ENCODE results near the gene ANKRD33.

ANKRD33 gene

DNA sequence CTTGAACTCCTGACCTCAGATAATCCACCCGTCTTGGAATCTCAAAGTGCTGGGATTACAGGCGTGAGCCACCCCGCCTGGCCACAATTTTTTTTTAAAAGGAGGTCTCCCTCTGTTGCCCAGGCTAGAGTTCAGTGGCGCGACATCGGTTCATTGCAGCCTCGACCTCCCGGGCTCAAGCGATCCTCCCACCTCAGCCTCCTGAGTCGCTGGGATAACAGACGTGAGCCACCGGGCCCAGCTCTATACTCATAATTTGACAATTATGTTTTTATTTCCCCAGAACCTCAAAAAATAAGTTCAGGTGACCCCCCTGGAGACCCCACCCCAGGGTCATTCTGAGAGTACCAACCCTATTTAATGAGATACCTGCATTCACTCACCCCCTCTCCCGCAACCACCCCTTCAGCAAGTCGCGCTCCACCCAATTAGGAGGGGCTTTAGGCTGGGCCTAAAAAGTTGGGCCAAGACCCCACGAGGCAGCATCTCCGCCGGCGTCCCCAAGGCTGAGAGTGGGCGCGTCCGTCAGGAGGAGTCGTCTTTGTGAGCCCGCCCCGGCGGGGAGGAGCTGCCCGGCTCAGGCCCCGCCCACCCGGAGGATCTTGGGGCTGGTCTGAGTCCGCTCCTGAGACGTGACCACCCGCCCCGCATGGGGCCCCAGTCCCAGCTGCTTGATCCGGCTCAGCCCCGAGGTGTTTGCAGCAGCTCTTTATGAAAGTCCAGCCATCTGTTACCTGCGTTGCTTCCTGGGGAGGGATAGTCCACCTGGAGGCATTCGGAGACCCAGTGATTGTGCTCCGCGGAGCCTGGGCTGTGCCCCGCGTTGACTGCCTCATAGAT is at the start of gene ANKRD33:
Gene ANKRD33, plus strand, starts transcription at position 628 of the 840 bp plus-strand sequence. Its CDS starts 84 bp downstream, at position 712.
- DNase-seq: no peak

DNA sequence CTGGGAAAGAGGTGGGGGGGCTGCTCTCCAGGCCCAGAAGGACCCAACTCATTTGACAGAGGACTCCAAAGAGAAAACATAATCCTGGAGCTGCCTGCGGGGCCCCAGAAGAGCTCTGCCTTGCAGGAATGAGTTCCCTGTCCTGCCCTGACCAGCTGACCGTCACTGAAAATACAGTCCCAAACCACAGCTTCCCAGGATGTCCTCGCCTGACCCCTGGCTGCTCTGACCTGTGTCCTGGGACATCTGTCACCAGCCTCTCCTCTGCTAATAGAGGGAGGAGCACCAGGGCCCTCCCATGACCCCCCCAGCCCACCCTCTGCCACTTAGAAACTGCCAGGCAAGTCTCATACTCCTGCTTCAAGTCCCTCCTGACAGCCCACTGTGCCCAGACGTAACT is 49.1 kb upstream of the ANKRD33 start:
- DNase-seq: no peak

DNA sequence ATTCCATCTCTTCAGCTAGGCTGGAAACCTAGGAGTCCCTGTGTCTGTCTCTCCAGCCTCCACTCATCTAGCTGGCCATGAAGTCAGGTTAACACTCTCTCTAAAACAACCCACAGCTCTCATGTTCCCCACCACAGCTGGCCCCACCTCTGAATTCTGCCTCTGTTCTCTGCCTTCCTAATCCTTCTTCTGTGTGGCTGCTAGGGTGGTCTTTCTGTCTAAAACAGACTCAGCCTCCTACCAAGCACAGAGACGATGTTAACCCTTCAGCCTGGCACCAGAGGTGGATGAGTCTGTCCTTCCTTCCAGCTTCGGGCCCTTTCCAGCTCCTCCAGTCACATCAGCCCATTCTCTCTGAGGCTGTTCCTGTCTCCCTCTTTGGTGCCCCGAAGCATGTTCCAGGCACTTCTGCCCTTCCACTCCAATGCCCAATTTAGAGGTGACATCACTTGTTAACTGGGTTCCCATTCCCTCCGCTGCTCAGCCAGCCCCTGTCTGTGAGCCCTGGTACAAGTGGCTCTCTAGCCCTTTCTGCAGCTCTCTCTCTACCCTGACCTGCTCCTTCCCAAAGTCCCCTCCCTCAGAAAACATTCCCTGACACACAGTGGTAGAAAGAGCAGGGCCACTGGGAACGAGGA is 48.5 kb upstream of the ANKRD33 start:
- DNase-seq: no peak

GRCh38 chr12:51840966-51841365 is 46.9 kb upstream of the ANKRD33 start:
- DNase-seq: no peak

DNA sequence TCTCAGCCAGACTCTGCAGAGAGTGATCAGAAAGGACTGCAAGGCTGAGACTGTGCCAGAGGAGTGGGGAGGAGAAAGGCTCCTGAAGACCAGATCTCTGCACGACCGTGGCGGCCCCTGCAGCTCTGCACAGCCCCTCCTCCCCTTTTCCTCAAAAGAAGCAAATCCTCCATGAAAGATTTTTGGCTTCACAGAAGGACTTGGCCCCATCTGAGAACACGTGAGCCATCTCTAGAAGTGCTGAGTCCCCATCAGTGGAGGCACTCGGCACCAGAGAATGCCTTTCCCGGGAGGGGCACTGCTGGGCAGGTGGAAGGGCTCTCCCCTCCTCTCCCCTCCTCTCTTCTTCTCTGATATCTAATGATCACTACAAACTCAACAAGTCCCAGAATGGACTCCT is 46.2 kb upstream of the ANKRD33 start:
- DNase-seq: no peak

DNA sequence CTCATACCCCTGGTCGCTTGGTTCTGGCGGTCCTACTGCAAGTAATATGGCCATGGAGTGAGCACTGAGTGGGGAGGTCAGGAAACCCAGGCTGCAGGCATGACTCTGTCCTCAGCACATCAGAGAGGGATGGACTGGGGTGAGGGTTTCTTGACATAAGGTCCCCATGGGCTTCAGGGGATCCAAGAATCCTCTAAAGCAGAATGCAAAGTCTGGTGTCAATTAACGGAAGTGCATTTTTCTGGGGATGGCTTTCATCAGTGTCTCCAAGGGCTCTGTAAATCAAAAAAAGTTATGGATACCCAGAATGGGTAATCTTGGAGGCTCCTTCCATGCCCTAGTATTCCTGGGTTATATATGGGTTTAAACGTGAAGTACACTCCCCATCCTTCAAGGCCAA is 43.0 kb upstream of the ANKRD33 start:
- no peak for DNase-seq

DNA sequence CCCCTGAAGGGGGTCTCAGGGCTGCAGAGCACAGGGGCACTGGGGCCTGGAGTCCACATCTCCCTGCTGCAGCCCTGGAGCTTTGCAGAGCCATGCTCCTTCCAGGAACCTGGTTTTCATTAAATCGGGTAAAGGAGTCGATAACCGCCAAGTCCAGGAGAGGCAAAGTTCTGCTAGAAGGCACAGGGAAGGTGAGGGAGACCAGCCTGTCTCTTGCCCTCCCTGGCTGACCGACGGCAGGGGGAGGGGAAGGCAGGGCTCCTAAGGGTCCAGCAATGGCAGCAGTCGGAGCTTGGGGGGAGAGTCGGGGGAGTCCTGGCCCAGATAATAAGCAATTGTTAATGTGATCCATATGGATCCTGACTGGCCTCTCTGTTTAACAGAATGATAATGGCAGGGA is 42.4 kb upstream of the ANKRD33 start:
- DNase-seq: no peak

GRCh38 chr12:51846271-51846691 is 41.6 kb upstream of the ANKRD33 start:
- no peak for DNase-seq

DNA sequence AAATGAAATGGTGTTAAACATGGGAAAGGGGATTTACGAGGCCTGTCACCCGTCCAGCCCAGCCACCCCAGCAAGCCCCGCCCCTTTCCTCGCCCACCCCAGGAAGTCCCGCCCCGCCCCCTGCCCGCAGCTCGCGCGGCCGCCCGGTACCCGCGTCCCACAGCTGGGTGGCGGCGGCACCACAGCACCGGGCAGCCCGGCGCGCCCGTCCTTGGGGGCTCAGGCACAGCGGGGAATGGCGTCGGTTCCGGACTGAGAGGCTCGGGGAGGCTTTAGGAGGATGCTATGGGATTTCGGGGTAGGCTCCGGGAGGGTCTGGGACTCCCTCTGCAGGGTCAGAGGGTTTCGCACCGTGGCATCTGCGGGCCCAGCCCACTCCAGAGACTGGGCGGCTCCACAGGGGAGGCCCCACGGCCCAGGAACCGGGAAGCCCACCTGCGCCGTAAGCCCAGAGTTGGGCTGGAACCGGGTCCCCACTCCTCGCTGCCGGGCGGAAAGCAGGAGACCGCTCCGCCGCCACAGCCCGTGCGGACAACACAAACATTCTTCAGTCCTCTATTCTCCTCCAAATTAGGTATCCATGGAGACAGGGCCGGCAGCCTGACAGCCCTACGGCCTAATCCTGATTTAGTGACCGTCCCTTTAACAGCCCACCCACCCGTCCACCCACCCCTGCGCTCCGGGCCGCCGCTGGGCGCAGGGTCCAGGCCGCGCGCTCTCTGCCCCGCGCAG is 40.8 kb upstream of the ANKRD33 start:
- no peak for DNase-seq

DNA sequence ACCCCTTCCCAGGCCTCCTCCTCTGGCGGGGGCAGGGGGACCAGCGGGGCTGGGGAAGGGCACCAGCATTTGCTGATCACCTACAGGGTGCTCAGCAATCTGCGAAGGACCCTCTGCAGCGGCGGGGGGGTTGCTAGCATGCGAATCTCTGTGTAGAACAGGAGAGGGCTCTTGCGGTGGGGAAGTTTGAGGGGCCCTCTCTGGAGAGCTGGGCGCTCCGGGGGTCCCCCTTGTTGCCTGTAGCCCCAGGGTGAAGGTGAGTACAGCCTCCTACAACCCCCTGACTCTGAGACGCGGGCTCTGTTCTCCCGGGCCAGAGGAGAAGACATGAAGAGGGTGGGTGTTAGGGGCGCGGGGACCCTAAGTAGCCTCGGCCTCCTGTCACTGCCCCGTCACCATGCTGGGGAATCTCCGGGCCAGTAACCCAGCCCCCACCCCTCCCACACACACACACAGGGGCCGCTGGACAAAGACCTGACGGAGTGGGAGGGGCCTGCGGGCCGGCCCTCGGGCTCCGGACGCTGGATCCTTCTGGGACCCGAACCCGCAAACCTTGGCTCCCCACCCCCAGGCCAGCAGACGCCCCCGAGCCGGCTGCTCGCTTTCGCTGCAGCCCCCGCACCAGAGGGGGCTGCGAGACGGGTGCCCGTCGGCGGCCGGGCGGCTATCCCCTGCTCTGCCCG is 40.1 kb upstream of the ANKRD33 start:
- DNase-seq: no peak

DNA sequence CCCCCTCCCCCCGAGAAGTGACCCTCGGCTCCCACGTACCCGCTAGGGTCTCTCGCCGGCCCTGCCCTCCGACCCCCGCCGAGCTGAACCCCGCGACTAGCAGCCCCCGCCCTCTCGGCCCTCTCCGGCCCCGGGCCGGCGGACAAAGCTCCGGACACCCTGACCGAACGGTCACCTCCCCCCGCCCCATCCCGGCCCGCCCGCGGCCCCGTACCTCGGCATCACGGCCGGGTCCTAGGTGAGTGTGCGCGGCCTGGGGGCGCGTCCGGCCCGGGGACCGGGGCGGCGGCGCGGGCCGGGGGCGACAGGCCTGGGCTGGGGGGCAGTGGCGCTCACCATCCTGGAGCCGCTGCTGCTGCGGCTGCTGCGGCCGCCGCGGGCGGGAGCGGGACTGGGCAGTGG is 39.6 kb upstream of the ANKRD33 start, which contains the start of gene FIGNL2:
Gene FIGNL2, minus strand, starts transcription at position 393 of the 402 bp plus-strand sequence. CDS start 26,305 bp downstream, outside the sequence.
- no peak for DNase-seq

GRCh38 chr12:51848841-51849735 is 38.8 kb upstream of the ANKRD33 start:
- no peak for DNase-seq

DNA sequence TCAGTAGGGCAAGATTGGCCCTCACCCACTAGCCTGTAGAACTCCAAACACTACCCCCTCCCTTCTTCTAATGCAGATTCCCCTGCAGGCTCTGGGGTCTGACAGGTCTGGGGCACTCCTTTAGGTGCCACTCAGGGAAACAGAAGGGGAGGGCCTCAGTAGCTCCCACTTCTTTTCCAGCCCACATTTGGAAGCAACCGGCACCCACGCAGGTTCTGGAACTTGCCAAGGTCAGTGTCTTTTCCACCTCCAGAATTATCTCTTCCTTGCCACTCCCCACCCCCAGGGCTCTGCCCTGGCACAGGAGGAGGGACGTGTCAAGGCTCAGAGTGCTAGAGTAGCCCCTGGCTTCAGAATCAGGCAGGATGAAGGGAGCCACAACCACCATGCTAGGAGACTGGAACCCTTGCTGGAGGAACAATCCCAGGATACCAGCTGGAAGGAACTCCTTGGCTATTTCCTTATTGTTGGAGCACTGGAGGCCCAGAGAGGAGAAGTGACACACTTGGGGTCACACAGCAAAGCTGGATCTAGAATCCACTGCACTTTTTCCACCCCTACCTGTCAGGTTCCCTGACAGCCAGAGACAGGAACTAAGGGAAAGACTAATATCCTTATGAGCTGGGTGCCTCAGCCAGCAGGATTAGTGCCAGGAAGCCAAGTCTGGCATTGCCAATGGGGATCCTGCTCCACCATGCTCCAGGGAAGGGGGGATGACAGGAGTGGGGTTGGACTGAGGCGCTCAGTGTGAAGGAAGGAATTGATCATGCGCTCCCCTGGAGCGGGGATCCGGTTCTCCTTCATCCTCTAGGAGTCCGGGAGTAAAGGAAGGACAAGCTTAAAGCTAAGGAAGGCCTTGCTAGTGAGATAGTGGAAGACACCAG is 37.6 kb upstream of the ANKRD33 start:
- no peak for DNase-seq

DNA sequence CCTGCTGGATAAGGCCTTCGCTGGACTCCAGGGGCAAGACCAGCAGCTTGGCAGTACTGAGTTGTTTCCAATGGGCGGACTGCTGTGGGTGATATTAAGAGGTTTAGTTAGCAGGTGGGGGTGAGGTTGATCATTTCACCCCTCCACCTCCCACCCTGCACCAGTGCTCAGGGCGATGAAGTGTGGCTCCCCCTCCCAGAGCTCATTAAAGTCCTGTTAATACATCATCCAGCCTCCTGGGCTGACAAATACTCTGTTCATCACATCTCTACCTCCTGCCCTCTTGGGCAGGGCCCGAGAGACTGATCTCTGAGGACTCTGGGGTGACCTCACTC is 37.0 kb upstream of the ANKRD33 start:
- DNase-seq: no peak

GRCh38 chr12:51851413-51852124 is 36.3 kb upstream of the ANKRD33 start:
- no peak for DNase-seq

DNA sequence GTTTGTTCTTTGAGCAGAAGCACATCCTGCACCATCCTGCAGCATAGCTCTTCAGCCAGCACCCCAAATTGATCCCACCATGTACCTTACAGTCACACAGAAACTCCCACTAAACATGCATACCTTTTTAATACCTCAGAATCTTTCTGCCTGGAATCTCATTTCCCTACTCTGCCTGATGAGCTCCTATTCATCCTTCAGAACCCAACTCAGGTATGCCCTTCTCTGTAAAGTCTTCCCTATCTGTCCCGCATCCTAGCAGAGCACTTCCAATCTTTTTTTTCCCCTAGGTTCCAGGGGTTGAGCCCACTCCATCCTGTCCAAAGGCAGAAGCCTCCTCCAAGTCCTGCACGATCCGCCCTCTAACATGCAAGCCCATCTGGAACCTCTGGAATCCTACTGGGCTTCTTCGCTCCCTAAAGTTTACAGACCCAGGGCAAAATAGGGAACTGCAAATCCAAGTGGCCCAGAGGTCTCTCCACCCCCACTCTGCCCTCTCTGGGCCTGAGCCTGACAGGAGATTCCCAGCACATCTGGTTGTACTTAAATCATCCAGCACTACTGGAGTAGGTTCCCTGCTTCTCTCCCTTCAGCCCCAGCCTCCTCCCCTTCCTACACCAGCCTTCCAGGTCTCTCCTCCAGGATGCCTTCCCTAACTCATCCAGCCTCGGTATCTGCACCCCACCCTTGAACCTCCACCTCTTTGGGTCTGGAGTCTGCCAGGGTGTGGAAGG is 35.3 kb upstream of the ANKRD33 start:
- DNase-seq: no peak

- DNase-seq: no peak
Observed at GRCh38 chr12:51855586-51856428, 32.1 kb upstream of the ANKRD33 start.

DNA sequence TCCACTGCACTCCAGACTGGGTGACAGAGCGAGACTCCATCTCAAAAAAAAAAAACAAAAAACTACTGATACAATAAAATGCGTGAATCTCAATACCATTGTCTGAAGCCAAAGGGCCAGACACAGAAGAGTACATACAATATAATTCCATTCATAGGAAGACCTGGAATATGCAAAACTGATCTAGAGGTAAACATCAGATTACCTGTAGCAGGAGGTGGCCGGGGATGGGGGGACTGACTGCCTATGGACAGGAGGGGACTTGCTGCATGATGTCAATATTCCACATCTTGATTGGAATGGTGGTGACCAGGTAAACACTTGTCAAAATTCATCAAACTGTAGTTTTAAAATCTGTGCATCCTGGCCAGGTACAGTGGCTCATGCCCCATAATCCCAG is 26.9 kb upstream of the ANKRD33 start:
- DNase-seq: no peak

DNA sequence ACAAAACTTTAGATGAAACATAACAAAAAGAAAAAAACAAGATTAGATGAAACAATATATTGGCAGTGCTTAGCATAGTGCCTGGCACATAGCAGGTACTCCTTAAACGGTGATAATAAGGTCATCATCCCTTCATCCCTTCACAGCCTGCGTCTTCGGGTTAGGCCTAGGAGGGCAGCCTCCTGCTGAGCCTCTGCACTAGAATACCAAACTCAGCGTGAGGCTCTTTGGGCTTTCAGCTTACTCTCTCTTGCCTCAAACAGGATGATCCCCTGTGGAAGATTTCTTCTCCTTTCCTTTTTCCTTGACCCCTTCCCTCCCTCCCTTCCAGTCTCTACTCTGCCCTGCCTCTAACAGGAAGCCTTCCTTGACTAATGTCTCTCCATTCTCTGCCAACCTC is 25.0 kb upstream of the ANKRD33 start:
- DNase-seq: no peak
